ENCODE data around the gene FBXO24. TPM values are rescaled to one million over a fixed set of nuclear protein-coding genes. Genes with fewer than 3 reads are reported as not detected.
A peak's percentile ranks its signal among the peaks of the same experiment; 100 is the strongest.

FBXO24 gene
- total and polyA plus RNA-seq, 9 of the 15 experiments (the other 6 are each of a cell fraction or from before 2014, with no cell fraction given): 0.17 to 0.95 (median 0.50) TPM

DNA sequence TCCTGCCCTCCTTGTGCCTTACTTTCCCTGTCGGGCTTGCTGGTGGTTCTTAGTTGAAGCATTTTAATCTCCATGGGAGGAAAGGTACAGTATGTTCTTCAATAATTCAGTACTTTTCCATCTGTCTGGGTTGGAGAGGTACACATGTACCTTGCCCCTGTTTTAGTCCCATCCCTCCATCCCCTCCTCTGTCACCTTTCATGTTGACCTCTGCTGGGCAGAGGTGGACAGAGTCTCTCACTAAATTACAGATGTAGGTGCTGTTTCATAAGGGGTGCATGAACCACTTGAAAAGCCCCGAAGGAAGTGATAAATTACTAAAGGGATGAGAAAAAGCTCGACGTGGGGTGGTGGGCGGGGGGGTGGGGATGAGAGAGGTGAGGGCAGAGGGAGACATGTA lies 41.7 kb upstream of the FBXO24 start:
- Histone ChIP-seq H3K79me2 (ENCODE audit: control insufficient read depth, insufficient read depth, low read length) (peaks cover 81% of the 10 kb centered on the region), H3K4me1 (replicated peaks in 1 of 2; ENCODE audit: control insufficient read depth in 2 of 2, insufficient read depth in 2 of 2, low read length in 2 of 2) (peaks cover 39 to 75% of the 10 kb centered on the region in 2 experiments), H3K4me2 (ENCODE audit: insufficient read depth, low read length) (no peak overlapping the region), H3K27me3 (ENCODE audit: control insufficient read depth in 2 of 2, insufficient read depth in 2 of 2, low read length in 2 of 2) (no peaks in the 10 kb centered on the region), H3K9me3 (replicated peaks; ENCODE audit: control insufficient read depth, insufficient read depth, low read depth, low read length) (no peaks in the 10 kb centered on the region), H3K9me1 (ENCODE audit: control insufficient read depth, insufficient read depth, low read length) (no peaks in the 10 kb centered on the region), H2AFZ (ENCODE audit: low read depth, low read length) (no peak overlapping the region), H4K20me1 (replicated peaks; ENCODE audit: control insufficient read depth, insufficient read depth, low read length) (no peaks in the 10 kb centered on the region; the same call in 1 of the 2 replicates), H3K9ac (ENCODE audit: insufficient read depth in 1 of 2, low read depth in 2 of 2, low read length in 2 of 2) (no peak overlapping the region; a peak in 1 of 4 replicates), H3K4me3 (no peak overlapping the region), H3K27ac (ENCODE audit: extremely low read depth, low read depth, low read length) (no peak overlapping the region), H3K36me3 (ENCODE audit: control insufficient read depth, insufficient read depth, low read length) (peaks cover 15% of the 10 kb centered on the region)
- FAIRE-seq (no peak), DNase-seq (ENCODE audit: extremely low read depth in 1 of 4, low spot score in 3 of 4) (no peak), ATAC-seq (no peak)
- intact Hi-C loops (cut with micrococcal nuclease) (no loop called here), in situ Hi-C loops (cut with MboI) (no loop called here)
- ChIA-PET CTCF (ENCODE audit: low intra/inter-chr PET ratio) (no interaction called here), POLR2A (interaction anchor here (0.6 to 1.9 kb wide), 6 partner anchors 10 to 367 kb away, joined by 3 to 6 read pairs (median 4); partner anchors contain the start of genes FBXO24, GPC2 and LRCH4)
- WGBS (ENCODE audit: insufficient coverage, low coverage, missing lambda C conversion rate): 12% methylated on average over 5 of the region's 5 CpGs
- TF ChIP-seq ZNF121 (CRISPR knock-in tag; conservative IDR thresholded peaks at IDR 0.05) (no peak), HEY1 (CRISPR knock-in tag; IDR thresholded peaks at IDR 0.05; ENCODE audit: borderline replicate concordance) (no peak), SOX6 (IDR thresholded peaks at IDR 0.05) (no peak)
- no TSS peak for BruUV-seq (replicated peaks)

DNA sequence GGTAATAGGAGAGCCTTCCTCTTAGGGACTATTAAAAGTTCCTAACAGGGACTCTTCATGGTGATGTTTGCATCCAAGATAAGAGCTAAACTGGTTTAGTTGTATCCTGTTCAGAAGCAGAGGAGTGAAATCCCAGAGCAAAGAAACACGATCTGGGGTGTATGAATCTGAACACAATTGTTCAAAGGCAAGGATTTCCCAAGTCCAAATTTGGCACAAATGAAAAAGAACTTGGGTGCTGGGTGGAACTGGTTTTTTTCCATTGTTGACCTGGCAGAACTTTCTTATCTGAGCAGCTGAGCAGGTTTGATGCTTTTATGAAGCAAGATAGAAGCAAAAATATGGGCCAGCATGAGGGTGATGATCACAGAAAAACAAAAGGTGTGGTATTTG lies 41.2 kb upstream of the FBXO24 start:
- Histone ChIP-seq H2AFZ (ENCODE audit: low read depth, low read length) (no peak overlapping the region), H3K79me2 (ENCODE audit: control insufficient read depth, insufficient read depth, low read length) (peaks cover 76% of the 10 kb centered on the region), H3K27ac (ENCODE audit: extremely low read depth, low read depth, low read length) (peak overlapping the region; percentile 78; the same call in 2 of the 3 replicates), H3K9me3 (replicated peaks; ENCODE audit: control insufficient read depth, insufficient read depth, low read depth, low read length) (no peaks in the 10 kb centered on the region), H3K9me1 (ENCODE audit: control insufficient read depth, insufficient read depth, low read length) (no peaks in the 10 kb centered on the region), H4K20me1 (replicated peaks; ENCODE audit: control insufficient read depth, insufficient read depth, low read length) (no peaks in the 10 kb centered on the region), H3K9ac (ENCODE audit: insufficient read depth in 1 of 2, low read depth in 2 of 2, low read length in 2 of 2) (peak overlapping the region in 1 of 2 experiments; percentile 21; a peak in 1 of 4 replicates), H3K4me3 (no peak overlapping the region), H3K4me1 (replicated peaks in 1 of 2; ENCODE audit: control insufficient read depth in 2 of 2, insufficient read depth in 2 of 2, low read length in 2 of 2) (peaks cover 33 to 71% of the 10 kb centered on the region in 2 experiments), H3K36me3 (ENCODE audit: control insufficient read depth, insufficient read depth, low read length) (peaks cover 20% of the 10 kb centered on the region), H3K27me3 (ENCODE audit: control insufficient read depth in 2 of 2, insufficient read depth in 2 of 2, low read length in 2 of 2) (no peaks in the 10 kb centered on the region), H3K4me2 (ENCODE audit: insufficient read depth, low read length) (no peak overlapping the region)
- intact Hi-C loops (cut with micrococcal nuclease): no loop called here
- DNase-seq (ENCODE audit: extremely low read depth in 1 of 4, low spot score in 3 of 4) (no peak), ATAC-seq (no peak), FAIRE-seq (no peak)
- WGBS (ENCODE audit: insufficient coverage, low coverage, missing lambda C conversion rate): 0% methylated on average over 1 of the region's 1 CpG
- ChIA-PET CTCF (ENCODE audit: low intra/inter-chr PET ratio) (interaction anchor here (1.5 kb wide), 1 partner anchor 62 kb away, joined by 5 read pairs; no protein-coding TSS in a partner anchor), POLR2A (interaction anchor here (0.6 to 1.9 kb wide), 7 partner anchors 10 to 368 kb away, joined by 3 to 6 read pairs (median 3); partner anchors contain the start of genes FBXO24, GPC2 and LRCH4)
- in situ Hi-C loops (cut with MboI): no loop called here
- BruUV-seq (replicated peaks): no TSS peak
- 0 out of 2 replicates have a peak, but pooled peaks have one; percentile 28 for TF ChIP-seq BACH1 (tag; IDR thresholded peaks at IDR 0.05)
- TF ChIP-seq, protein P1, sequence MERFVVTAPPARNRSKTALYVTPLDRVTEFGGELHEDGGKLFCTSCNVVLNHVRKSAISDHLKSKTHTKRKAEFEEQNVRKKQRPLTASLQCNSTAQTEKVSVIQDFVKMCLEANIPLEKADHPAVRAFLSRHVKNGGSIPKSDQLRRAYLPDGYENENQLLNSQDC (CRISPR knock-in tag; IDR thresholded peaks at IDR 0.05): 0 out of 2 replicates have a peak, but pooled peaks have one; percentile 39
- TF ChIP-seq, protein P2, sequence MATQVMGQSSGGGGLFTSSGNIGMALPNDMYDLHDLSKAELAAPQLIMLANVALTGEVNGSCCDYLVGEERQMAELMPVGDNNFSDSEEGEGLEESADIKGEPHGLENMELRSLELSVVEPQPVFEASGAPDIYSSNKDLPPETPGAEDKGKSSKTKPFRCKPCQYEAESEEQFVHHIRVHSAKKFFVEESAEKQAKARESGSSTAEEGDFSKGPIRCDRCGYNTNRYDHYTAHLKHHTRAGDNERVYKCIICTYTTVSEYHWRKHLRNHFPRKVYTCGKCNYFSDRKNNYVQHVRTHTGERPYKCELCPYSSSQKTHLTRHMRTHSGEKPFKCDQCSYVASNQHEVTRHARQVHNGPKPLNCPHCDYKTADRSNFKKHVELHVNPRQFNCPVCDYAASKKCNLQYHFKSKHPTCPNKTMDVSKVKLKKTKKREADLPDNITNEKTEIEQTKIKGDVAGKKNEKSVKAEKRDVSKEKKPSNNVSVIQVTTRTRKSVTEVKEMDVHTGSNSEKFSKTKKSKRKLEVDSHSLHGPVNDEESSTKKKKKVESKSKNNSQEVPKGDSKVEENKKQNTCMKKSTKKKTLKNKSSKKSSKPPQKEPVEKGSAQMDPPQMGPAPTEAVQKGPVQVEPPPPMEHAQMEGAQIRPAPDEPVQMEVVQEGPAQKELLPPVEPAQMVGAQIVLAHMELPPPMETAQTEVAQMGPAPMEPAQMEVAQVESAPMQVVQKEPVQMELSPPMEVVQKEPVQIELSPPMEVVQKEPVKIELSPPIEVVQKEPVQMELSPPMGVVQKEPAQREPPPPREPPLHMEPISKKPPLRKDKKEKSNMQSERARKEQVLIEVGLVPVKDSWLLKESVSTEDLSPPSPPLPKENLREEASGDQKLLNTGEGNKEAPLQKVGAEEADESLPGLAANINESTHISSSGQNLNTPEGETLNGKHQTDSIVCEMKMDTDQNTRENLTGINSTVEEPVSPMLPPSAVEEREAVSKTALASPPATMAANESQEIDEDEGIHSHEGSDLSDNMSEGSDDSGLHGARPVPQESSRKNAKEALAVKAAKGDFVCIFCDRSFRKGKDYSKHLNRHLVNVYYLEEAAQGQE (IDR thresholded peaks at IDR 0.05; ENCODE audit: borderline replicate concordance): peak; percentile 19; the same call in 1 of the 2 replicates
- TF ChIP-seq, protein P2 (CRISPR knock-in tag; IDR thresholded peaks at IDR 0.05; ENCODE audit: low read depth): no peak
- no peak for TF ChIP-seq ZNF79 (CRISPR knock-in tag; IDR thresholded peaks at IDR 0.05; ENCODE audit: low read depth)
